LNCaP clone FGC (cell line): Measurements from ENCODE around the gene RPL27.
"Not testable (repeated sequence)": the region's sequence is repeated elsewhere in the genome, so short reads cannot be mapped to it uniquely, and the experiment has no call there.

Experiments used
- DNase-seq: peaks from one replicate; pipeline ENCODE4 v3.0.0-alpha.2; 2011; ENCODE audit warnings: low read depth
- H3K4me3 ChIP-seq: 2 replicates; pipeline ENCODE4 v1.5.1; 2011; ENCODE audit warnings: mild to moderate bottlenecking, low read depth, low read length, control low read depth
- TF ChIP-seq, protein P1 (sequence below): IDR thresholded peaks from 2 replicates; pipeline ENCODE4 v1.5.1; 2012; ENCODE audit warnings: mild to moderate bottlenecking; ENCODE audit not compliant: control insufficient read depth, insufficient read depth; ENCODE audit errors: extremely low read depth

The RPL27 gene

DNA sequence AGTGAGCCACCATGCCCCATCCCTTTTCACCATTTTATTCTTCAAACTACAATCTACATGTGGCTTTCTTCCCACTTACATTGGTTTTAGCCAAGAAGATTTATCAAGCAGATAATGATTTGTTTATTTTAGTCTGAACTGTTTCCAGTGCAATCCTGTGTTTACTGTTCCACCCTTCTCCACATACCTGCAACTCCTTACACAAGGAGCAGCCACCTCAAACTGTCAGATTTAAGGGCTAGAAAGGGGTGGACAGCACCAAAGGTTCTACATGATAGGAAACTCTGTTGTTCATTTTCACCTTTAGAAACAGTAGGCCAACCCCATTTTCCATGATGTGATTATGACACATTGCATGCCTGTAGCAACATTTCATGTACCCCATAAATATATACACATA is 16.0 kb upstream of the RPL27 start:
- TF ChIP-seq, protein P1, sequence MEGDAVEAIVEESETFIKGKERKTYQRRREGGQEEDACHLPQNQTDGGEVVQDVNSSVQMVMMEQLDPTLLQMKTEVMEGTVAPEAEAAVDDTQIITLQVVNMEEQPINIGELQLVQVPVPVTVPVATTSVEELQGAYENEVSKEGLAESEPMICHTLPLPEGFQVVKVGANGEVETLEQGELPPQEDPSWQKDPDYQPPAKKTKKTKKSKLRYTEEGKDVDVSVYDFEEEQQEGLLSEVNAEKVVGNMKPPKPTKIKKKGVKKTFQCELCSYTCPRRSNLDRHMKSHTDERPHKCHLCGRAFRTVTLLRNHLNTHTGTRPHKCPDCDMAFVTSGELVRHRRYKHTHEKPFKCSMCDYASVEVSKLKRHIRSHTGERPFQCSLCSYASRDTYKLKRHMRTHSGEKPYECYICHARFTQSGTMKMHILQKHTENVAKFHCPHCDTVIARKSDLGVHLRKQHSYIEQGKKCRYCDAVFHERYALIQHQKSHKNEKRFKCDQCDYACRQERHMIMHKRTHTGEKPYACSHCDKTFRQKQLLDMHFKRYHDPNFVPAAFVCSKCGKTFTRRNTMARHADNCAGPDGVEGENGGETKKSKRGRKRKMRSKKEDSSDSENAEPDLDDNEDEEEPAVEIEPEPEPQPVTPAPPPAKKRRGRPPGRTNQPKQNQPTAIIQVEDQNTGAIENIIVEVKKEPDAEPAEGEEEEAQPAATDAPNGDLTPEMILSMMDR: no peak
- peak overlapping the region; percentile 91 for H3K4me3 ChIP-seq
- DNase-seq: peak; percentile 97

DNA sequence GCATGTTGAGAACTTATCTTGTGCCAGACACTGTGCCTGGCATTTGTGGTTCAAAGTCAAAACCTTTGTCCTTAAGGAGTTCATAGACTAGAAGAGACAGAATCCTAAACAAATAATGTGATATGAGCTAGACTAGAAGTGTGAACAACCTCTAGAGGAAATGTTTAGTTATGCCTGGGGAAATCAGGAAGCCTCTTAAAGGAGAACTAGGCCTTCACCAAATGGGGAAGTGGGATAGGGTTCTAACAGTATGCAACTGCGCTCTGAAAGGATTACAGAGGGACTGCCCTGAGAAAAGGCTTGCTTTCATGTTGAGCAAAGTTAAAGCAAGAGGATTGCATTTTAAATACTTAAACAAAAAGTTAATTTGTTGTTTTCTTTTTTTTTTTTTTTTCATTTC is 13.0 kb upstream of the RPL27 start:
- no peak overlapping the region for H3K4me3 ChIP-seq
- DNase-seq: no peak
- TF ChIP-seq, protein P1: no peak

DNA sequence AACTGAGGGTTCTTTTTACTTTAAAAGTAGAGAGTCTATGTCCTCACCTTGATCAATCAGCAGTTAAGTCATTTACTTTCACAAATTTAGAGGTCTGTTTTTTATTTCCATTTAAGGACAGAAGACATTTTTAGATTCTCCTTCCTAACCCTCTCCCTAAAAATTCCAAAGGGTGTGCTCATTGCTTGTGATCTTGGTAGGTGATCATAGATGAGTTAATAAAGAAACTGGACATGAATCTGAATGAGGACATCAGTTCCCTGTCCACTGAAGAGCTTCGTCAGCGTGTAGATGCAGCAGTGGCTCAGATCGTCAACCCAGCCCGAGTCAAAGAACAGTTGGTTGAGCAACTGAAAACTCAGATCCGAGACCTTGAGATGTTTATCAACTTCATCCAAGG is 9.1 kb upstream of the RPL27 start:
- TF ChIP-seq, protein P1: no peak
- DNase-seq: no peak
- H3K4me3 ChIP-seq: no peak overlapping the region

DNA sequence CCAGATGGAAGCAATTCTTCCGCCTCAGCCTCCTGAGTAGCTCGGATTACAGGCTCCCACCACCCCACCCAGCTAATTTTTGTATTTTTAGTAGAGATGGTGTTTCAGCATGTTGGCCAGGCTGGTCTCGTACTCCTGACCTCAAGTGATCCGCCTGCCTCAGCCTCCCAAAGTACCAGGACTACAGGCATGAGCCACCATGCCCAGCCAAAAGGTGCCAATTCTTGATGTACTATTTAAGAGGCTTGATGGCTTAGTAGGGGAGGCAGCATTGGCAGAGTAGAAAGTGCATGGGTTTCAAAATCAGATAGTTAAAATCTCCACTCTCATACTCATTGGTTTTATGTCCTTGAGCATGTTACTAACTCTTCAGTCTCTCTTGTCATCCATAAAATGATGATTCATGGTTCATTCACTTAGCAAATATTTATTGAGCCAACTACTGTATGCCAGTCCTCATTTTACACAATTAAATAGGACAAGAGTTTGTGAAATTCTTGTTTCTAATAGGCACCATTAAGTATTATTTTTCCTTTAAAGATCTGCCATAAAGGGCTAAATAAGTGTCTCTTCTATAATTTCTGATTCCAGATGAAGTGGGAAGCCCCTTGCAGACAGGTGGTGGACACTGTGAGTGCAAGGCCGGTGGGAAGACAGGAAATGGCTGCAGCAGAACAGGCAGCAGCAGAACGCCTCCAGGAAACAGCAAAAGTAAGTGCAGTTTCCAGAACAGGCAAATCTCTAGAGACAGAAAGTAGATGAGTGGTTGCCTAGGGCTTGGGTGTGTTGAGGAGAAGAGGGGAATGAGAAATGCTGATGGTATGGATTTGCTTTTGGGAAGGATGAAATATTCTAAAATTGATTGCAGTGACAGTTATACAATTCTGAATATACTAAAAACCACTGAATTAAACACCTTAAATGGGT is 8.2 kb upstream of the RPL27 start:
- TF ChIP-seq, protein P1: no peak
- DNase-seq: peak; percentile 56
- no peak overlapping the region for H3K4me3 ChIP-seq

DNA sequence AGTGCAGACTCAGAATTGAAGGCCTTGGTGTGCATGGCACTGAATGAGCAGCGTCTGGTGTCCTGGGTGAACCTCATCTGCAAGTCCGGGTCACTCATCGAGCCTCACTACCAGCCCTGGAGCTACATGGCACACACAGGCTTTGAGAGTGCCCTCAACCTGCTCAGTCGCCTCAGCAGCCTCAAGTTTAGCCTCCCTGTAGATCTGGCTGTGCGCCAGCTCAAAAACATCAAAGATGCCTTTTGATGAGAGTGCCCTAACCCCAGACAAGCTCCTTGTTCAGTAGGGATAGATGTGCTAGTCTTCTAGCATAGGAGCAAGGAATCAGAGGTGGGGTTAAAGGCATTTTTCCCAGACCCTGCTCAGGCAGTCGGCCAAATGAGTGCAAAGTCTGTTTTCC is 6.7 kb upstream of the RPL27 start:
- no peak for DNase-seq
- TF ChIP-seq, protein P1: no peak
- no peak overlapping the region for H3K4me3 ChIP-seq

DNA sequence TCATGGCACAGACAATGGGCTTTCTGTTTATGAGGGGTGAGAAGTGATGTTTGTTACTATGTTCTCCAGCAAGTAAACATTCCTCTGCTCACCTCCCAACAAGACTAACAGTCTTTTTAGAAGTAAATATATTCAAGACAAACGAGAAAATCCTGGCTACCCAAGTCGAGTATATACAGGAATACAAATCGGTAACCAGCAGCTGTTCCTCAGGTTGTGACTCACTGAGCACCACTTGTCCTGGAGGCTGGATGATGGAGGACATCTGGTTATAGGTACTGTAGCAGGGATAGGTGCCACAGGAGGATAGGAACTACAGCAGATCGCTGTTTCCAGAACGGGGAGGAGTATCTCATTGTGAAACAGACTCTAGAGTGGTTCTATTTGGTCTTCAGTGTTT is 5.3 kb upstream of the RPL27 start:
- no peak for DNase-seq
- H3K4me3 ChIP-seq: no peak overlapping the region
- TF ChIP-seq, protein P1: no peak

DNA sequence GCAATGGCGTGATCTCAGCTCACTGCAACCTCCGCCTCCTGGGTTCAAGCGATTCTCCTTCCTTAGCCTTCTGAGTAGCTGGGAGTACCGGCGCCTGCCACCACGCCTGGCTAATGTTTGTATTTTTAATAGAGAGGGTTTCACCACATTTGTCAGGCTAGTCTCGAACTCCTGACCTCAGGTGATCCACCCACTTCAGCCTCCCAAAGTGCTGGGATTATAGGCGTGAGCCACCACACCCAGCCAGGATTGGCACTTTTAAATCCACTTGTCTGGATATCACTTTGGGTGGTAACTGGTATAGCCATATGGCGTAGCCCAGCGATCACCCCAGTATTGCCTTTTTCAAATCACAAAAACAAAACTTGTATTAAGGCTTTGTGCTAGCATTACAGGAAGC is 4.3 kb upstream of the RPL27 start:
- not testable (repeated sequence) for H3K4me3 ChIP-seq, DNase-seq
